ENCODE measurements around the gene GRIP1.

Gene GRIP1

GRCh38 chr12:66594688-66595087 is 84.2 kb downstream of the GRIP1 start:
- DNase-seq: no peak

- peak; percentile 18 for DNase-seq
Measured at GRCh38 chr12:66590275-66590985, 88.4 kb downstream of the GRIP1 start.

DNA sequence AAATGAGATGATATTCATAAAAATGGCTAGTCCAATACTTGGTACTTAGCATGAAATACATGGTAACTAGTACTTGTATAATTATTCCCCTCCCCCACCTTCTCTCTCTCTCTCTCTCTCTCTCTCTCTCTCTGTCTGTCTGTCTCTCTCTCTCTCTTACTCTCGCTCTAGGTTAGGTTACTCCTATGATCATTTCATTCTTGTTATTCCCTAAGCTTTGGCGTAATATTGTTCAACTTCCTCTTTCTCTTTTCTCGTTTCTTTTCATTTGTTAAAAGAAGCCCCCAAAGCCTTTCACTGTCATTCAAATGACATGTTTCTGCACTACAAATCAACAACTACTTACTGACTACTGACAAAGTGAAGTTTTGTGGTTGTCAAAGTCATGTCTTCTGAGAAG is 89.8 kb downstream of the GRIP1 start:
- DNase-seq: no peak

DNA sequence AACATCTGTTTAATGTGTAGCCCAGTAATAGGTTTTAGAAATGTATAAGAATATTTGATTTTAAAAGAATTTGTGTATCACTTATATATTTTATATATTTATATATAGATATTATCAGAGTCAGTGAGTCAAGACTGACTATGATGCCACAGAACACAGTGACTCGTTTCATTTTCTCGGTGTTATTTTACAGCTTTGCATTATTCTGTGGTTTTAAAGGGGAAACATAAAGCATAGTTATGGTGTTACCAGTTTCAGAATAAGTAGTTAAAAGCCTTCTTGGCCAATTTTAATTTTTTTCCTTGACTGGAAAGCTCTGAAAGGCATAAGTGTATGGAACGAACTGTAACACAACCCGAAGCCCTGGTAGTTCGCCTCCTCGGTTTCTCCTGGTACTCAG is 91.0 kb downstream of the GRIP1 start:
- DNase-seq: no peak

DNA sequence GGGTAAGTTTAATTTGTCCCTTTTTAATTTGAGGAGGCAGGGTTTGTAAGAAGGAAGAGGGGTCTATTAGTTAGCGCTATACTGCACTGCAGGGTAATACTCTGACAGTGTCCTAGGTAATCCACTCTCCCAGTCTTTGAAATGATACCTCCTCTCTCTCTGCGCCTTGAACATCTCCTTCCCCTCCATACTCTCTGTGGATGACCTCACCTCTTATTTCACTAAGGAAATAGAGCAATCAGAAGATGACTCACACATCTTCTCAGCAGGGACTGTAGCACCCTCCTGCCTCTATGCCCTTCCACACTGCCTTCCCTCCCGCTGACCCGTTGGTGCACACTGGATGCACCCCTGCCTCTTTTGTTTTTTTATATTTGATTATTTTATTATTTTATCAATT is 94.2 kb downstream of the GRIP1 start:
- no peak for DNase-seq

GRCh38 chr12:66573605-66574004 is 105.3 kb downstream of the GRIP1 start:
- no peak for DNase-seq

DNA sequence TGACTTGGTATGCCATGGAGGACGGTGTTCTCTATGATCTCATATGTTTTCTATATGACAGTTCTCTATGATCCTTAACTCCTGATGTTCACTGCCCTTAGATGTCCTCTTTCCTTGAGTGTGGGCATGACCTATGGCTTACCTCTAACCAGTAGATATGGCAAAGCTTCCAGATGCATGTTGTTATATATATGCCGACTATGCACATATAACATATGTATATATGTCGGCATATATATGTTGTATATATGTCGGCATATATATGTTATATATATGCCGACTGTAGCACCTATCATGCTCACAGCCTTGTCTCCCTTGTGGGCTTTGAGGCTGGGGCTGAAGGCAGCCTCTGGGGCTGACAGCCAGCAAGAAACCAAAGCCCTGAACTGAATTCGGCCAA is 106.0 kb downstream of the GRIP1 start:
- DNase-seq: no peak

DNA sequence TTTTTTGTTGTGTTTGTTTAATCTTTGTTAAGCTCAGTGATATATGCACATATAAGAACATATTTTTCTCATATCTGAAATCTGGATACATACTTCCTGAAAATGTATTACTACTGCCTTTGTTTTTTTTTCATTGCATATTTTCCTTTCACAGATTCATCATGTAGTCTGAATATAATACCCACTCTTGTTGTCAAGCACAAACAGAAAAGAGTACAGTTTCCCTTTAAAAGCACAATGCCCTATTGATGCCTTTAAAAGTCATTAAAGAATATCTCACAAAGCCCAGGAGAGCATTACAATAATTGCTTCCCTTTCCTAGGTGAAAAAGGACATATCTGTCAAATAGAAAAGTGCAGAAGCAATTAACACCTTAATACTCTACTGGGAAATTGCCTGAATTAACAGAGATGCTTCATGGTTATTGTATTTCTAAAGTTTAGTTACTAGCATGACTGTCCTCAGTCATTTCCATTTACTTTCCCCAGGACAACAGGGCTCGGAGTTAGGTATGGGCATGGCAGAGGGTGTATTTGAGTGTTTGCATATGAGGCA is 107.4 kb downstream of the GRIP1 start:
- DNase-seq: peak; percentile 14

DNA sequence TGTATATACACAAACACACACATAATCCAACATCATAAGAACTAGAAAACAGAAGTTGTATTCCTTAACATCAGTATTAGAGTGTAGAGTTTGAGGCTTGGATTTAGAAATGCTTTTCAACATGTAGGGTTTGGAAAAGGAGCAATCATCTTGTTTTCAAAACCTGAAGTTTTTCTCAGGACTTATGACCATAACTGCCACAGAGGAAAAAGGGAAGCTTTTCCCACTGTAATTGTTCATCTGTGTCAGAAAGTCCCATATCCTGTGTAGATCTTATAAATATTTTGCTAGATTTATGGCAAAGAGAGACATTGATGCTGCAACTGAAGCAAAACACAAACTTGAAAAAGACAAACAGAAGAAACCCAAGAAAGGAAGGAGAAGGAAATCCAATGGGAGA is 115.7 kb downstream of the GRIP1 start:
- DNase-seq: no peak

DNA sequence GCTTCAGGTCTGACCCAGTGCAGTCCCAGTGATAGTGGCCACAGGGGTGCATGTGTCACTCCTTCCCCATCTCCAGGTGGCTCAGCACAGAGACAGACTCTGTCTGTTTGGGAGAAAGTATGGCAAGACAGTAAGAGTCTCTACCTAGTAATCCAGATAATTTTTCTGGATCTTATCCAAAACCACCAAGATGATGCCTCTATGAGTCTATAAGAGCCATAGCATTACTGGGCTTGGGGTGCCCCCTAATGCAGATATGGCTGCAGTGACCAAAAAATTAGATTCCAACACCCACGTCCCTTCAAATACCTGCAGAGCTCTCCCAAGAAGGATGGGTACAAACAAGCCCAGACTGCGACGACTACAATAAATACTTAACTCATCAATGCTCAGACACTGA is 123.8 kb downstream of the GRIP1 start:
- no peak for DNase-seq

GRCh38 chr12:66552716-66553115 is 126.2 kb downstream of the GRIP1 start:
- DNase-seq: no peak

DNA sequence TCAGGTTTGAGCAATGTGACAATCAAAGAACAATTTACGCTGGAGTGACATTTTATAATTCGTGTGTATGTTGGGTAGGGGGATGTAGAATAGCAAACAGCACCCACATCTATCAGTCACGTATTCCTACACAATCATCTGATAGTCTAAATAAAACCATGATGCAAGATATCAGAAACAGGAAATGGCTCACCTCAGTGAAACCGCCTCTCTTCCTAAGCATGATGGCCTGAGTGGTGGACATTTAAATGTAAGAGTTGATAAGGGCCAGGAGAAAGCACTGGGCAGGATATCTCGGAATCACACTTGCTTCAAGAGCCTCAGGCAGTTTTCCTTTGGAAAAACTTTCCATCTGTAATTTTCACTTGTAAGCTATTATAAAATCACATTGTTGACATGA is 128.2 kb downstream of the GRIP1 start:
- DNase-seq: no peak

DNA sequence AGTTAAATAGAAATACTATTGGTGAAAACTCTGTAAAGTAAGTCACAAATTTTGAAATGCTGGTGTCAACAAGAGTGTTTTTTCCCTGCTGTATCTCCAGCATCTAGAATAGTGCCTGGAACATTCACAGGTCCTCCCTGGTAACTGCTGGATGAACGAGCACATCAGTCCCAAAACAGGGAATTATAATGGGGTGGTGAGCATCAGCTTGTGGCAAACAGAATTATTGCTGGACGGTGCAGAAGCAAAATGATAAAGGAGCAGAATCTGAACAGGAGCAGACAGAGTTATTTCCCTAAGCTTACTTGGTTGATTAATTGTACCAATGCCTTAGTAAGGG is 129.9 kb downstream of the GRIP1 start:
- no peak for DNase-seq

DNA sequence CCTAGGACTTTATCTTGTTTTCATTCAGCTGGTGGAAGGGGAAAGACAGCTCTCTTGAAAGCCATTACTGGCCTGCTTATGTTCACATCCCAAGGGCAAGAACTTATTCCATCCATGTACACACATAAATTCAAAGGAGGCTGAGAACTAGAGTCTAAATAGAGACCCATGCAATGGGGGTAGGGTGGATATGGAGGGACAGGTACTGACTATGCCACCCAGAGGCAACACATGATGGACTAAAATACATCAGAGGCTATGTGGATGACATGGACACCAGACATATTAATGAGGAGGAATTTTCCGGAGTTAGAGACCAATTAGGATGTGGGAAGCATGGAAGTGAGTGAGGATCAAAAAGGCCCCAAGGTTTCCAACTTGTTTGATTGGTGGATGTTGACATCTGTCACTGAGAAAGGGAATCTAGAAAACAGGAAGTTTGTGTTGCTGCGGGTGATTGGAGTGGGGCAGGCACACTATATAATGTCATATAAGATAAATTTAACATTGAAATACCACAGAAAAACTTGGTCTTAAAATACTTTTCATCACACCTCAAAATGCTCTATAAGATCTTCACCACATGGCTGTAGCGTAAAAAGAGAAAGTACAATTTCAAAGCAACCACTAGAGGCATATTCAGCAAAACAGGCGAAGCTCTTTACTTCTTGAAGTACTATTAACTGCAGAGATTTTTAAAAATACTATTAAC is 130.4 kb downstream of the GRIP1 start:
- no peak for DNase-seq

- no peak for DNase-seq
Measured at GRCh38 chr12:66541426-66541825, 137.4 kb downstream of the GRIP1 start.

- no peak for DNase-seq
Measured at GRCh38 chr12:66539431-66539830, 139.4 kb downstream of the GRIP1 start.

DNA sequence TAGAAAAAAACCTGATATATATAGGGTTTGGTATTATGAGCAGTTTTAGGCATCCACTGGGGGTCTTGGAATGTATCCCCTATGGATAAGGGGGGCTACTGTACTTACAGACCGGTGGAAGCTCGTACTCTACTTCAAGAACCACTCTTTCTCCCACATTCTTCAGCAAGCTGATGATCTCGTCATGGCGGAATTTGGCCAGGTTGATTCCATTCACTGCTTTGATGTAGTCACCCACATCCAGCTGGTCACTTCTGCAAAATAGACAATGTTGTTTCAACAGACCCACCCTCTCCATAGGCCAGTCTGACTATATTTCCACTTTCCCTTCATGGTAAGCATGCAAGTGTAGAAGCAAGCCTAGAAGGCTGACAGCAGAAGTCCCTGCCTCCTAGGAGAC is 139.9 kb downstream of the GRIP1 start:
- no peak for DNase-seq

DNA sequence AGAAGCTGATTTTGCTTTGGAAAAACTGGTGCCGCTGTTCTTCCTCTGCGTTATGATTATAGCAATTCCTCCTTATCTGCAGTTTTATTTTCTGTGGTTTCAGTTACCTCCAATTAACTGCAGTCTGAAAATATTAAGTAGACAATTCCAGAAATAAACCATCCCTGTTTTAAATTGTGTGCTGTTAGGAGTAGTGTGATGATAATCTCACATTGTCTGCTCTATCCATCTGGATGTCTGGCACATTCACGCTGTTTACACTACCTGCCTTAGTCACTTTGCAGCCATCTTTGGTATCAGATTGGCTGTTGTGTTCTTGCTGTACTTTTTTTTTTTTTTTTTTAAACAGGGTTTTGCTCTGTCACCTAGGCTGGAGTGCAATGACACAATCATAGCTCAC is 141.0 kb downstream of the GRIP1 start:
- no peak for DNase-seq

DNA sequence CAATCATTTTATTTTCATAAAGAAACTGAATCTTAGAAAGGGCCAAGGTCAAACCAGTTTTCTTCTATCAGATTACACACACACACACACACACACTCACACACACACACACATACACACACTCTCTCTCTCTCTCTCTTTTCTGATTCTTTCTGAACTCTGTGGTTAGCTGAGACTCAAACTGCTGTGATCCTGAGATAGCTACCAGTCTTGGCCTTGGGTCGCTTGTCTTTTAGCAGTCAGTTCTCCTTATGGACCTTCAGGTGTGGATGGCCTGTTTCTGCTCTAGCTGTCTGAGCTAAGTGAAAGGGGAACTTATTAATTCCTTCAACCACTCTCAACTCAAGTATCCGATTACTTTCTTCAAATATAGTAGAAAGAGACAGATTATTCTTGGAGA is 145.1 kb downstream of the GRIP1 start:
- no peak for DNase-seq

- no peak for DNase-seq
Measured at GRCh38 chr12:66531766-66532165, 147.1 kb downstream of the GRIP1 start.

- no peak for DNase-seq
Measured at GRCh38 chr12:66529934-66530333, 148.9 kb downstream of the GRIP1 start.

- no peak for DNase-seq
Measured at GRCh38 chr12:66516561-66516960, 162.3 kb downstream of the GRIP1 start.

DNA sequence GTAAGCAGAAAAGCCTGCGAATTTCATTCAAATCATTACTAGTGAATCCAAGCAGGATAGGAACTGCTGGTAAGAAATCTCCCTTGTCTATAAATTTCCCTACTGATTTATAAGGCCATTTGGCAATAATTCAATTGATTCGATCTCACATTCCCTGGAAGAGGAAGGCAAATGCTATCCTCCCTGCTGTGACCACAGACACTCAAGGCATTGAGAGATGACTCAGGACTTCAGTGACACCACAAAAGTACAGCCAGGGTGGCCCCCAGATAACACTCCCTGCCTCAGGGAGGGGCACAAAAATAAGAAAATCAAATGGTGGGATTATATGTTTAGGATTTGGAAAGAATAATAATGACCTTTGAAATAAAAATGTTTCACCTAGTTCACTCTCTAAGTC is 162.7 kb downstream of the GRIP1 start:
- no peak for DNase-seq

DNA sequence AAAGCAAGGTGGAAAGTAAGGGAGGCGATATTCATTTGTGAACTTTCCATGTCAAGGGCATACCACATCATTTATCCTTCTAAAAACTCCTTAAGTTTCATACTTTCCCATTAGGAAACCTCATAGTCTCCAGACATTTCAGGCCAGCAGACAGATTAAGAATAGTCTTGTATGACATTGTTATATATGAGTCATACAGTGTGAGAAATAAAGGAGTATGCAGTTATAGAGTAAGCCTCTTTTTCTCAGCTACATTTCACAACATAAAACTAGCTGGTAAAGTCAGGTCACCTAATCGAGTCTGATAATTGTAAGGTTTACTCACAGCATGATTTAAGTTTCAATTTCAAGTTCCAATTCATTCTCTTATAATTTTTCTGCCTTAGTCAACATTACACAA is 164.3 kb downstream of the GRIP1 start:
- no peak for DNase-seq

DNA sequence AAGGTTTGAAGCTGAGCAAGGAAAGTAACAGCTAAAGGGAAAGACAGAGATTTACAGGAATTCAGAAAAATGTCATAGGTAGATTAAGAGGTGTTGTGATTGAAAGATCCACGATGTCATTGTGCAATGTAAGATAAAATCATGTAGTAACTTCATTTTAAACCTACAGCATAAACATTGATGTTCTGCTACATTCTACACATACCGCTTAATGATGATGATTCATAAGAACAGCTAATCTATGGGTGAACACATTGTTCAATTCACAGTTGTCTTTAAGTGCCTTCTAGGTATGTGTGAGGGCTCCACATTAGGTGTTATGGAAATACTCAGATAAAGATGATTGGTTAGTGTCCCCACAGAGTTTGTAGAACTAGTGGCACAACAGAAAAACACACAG is 170.9 kb downstream of the GRIP1 start:
- DNase-seq: no peak
